ENCODE results near the gene LXN. TPM values are rescaled to one million over a fixed set of nuclear protein-coding genes. Genes with fewer than 3 reads are reported as not detected.

LXN gene
- total and polyA plus RNA-seq, 2 of the 4 experiments (the other 2 are of a cell fraction): 93.6 to 155 TPM

DNA sequence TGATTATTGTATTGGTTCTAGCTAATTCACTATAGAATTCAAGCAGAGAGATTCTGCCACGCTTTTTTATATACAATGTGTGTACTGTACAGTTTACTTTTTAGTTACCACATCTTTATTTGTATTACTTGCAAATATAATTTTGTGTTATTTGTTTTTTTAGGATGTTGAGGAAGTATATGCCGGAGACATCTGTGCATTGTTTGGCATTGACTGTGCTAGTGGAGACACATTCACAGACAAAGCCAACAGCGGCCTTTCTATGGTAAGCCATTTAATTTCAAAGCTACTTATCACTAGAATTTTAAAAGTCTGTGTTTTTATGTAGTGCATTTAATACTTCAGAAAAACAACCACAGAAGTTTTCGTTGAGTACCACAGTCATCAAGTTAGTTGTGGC lies 11.7 kb downstream of the LXN start:
- ATAC-seq (ENCODE audit: low read depth) (no peak; the same call in 1 of the 2 replicates), DNase-seq (peak; percentile 24)
- WGBS, 2 experiments (ENCODE audit: extremely low coverage in 2 of 2, insufficient read length in 1 of 2): no CpG with 5 or more reads among the region's 4 CpGs
- H3K56ac ChIP-seq (ENCODE audit: extremely low read depth, insufficient read depth, low read length): no peak overlapping the region
- H4K20me1 ChIP-seq (ENCODE audit: insufficient read depth, low read length): no peaks in the 10 kb centered on the region
- H3K4me3 ChIP-seq (ENCODE audit: insufficient read depth, low read depth, low read length): no peak overlapping the region
- H4K91ac ChIP-seq (ENCODE audit: insufficient read depth, low read depth, low read length): no peak overlapping the region
- peaks cover 6 to 8% of the 10 kb centered on the region in 2 experiments; a peak in 1 of 4 replicates for H3K79me1 ChIP-seq (ENCODE audit: low read depth in 1 of 2, low read length in 2 of 2)
- H2AFZ ChIP-seq (replicated peaks; ENCODE audit: low read length, poor library complexity): no peak overlapping the region
- H2BK5ac ChIP-seq (ENCODE audit: low read depth, low read length, poor library complexity, severe bottlenecking): no peak overlapping the region
- H3K14ac ChIP-seq (replicated peaks; ENCODE audit: low read depth, low read length): no peak overlapping the region
- H2BK120ac ChIP-seq (ENCODE audit: low read depth, low read length): no peak overlapping the region
- no peak overlapping the region for H3K4me2 ChIP-seq (ENCODE audit: low read depth, low read length)
- no peak overlapping the region for H3K23ac ChIP-seq (ENCODE audit: low read depth, low read length)
- in situ Hi-C loops (cut with MboI; ENCODE audit: low sequenced_read_pairs): loop anchor here (5.0 kb wide), 2 partner anchors 62 to 132 kb away; no protein-coding TSS in a partner anchor
- no peaks in the 10 kb centered on the region for H3K27me3 ChIP-seq (ENCODE audit: control insufficient read depth, insufficient read depth, low read length)
- ChIA-PET CTCF (interaction anchor here (0.6 to 3.8 kb wide), 6 partner anchors 12 to 133 kb away, joined by 3 to 69 read pairs (median 7); partner anchors contain the start of genes GFM1 and LXN), POLR2A (ENCODE audit: unreplicated experiment) (no interaction called here)
- no peak overlapping the region for H2BK20ac ChIP-seq (ENCODE audit: low read depth, low read length)
- H3K36me3 ChIP-seq (ENCODE audit: control insufficient read depth, insufficient read depth, low read length): peaks cover 26% of the 10 kb centered on the region
- no peak overlapping the region for H2AK9ac ChIP-seq (replicated peaks; ENCODE audit: low read depth, low read length, poor library complexity)
- intact Hi-C loops (cut with micrococcal nuclease): loop anchor here (10.0 kb wide), 1 partner anchor 594 kb away; no protein-coding TSS in a partner anchor
- no peak overlapping the region for H3K18ac ChIP-seq (ENCODE audit: low read depth, low read length)
- H3K4me1 ChIP-seq (ENCODE audit: control insufficient read depth, insufficient read depth, low read length): no peaks in the 10 kb centered on the region
- no peak overlapping the region for H4K5ac ChIP-seq (ENCODE audit: low read depth, low read length)
- H4K8ac ChIP-seq (ENCODE audit: low read depth in 2 of 2, low read length in 2 of 2): no peak overlapping the region
- TF ChIP-seq SMC3 (IDR thresholded peaks at IDR 0.05; ENCODE audit: low read depth, low read length) (no peak), CHD1 (IDR thresholded peaks at IDR 0.05; ENCODE audit: low read depth, low read length) (no peak), CEBPB (IDR thresholded peaks at IDR 0.05; ENCODE audit: low read depth, low read length) (no peak), FOS (IDR thresholded peaks at IDR 0.05; ENCODE audit: low read depth, low read length) (no peak)
- TF ChIP-seq, protein P1, sequence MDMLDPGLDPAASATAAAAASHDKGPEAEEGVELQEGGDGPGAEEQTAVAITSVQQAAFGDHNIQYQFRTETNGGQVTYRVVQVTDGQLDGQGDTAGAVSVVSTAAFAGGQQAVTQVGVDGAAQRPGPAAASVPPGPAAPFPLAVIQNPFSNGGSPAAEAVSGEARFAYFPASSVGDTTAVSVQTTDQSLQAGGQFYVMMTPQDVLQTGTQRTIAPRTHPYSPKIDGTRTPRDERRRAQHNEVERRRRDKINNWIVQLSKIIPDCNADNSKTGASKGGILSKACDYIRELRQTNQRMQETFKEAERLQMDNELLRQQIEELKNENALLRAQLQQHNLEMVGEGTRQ (IDR thresholded peaks at IDR 0.05; ENCODE audit: low read depth, low read length): no peak
- H3K9me3 ChIP-seq (ENCODE audit: control insufficient read depth, insufficient read depth, low read length): no peaks in the 10 kb centered on the region
- no peak overlapping the region for H3K4ac ChIP-seq (ENCODE audit: low read depth, low read length)
- no peak overlapping the region for H3K9ac ChIP-seq (ENCODE audit: low read depth, low read length)
- BruUV-seq (replicated peaks): no TSS peak
- no peak overlapping the region for H2AK5ac ChIP-seq (ENCODE audit: low read depth, low read length)
- H3K9me1 ChIP-seq (ENCODE audit: insufficient read depth, low read length): no peaks in the 10 kb centered on the region
- H3K27ac ChIP-seq (ENCODE audit: insufficient read depth, low read length): no peak overlapping the region
- dilution Hi-C loops (cut with HindIII; ENCODE audit: low sequenced_read_pairs, unreplicated experiment): no loop called here
- no peak overlapping the region for H2BK15ac ChIP-seq (ENCODE audit: low read depth, low read length)

Data from IMR-90 (cell line).